GM19035 (cell line): ENCODE results near the gene COL6A3.

Experiments used
- ATAC-seq: cut with Tn5 transposase; IDR thresholded peaks from one replicate; pipeline ENCODE4 v1.9.1; 2021; ENCODE audit not compliant: unreplicated experiment

COL6A3 gene

GRCh38 chr2:237300739-237301138 is 113.2 kb downstream of the COL6A3 start:
- no peak for ATAC-seq

- no peak for ATAC-seq
These were observed 114.1 kb downstream of the COL6A3 start for GRCh38 chr2:237299906-237300305.

GRCh38 chr2:237298151-237299118 is 115.5 kb downstream of the COL6A3 start:
- no peak for ATAC-seq

- no peak for ATAC-seq
These were observed 116.4 kb downstream of the COL6A3 start for GRCh38 chr2:237297421-237298150.

GRCh38 chr2:237296756-237297155 is 117.2 kb downstream of the COL6A3 start:
- no peak for ATAC-seq

GRCh38 chr2:237295889-237296480 is 118.0 kb downstream of the COL6A3 start:
- no peak for ATAC-seq

GRCh38 chr2:237294460-237294859 is 119.5 kb downstream of the COL6A3 start:
- no peak for ATAC-seq

GRCh38 chr2:237293978-237294377 is 120.0 kb downstream of the COL6A3 start:
- ATAC-seq = no peak

- no peak for ATAC-seq
These were observed 122.7 kb downstream of the COL6A3 start for GRCh38 chr2:237291138-237291792.

GRCh38 chr2:237290261-237290660 is 123.7 kb downstream of the COL6A3 start:
- no peak for ATAC-seq

GRCh38 chr2:237289139-237289538 is 124.8 kb downstream of the COL6A3 start:
- no peak for ATAC-seq

GRCh38 chr2:237287872-237288271 is 126.1 kb downstream of the COL6A3 start:
- ATAC-seq = no peak

- ATAC-seq = no peak
These were observed 130.6 kb downstream of the COL6A3 start for GRCh38 chr2:237283131-237283928.

- ATAC-seq = no peak
These were observed 131.3 kb downstream of the COL6A3 start for GRCh38 chr2:237282568-237283128.

GRCh38 chr2:237281836-237282306 is 132.1 kb downstream of the COL6A3 start:
- ATAC-seq = no peak

- ATAC-seq = no peak
These were observed 133.0 kb downstream of the COL6A3 start for GRCh38 chr2:237280939-237281338.

- no peak for ATAC-seq
These were observed 133.7 kb downstream of the COL6A3 start for GRCh38 chr2:237280229-237280628.

GRCh38 chr2:237279012-237279768 is 134.8 kb downstream of the COL6A3 start:
- no peak for ATAC-seq

GRCh38 chr2:237278568-237278967 is 135.4 kb downstream of the COL6A3 start:
- ATAC-seq = no peak
